GM19328 (cell line): ENCODE measurements around the gene FAM32A.

ENCODE experiments used
- ATAC-seq: cut with Tn5 transposase; IDR thresholded peaks from one replicate; pipeline ENCODE4 v1.9.1; 2021; ENCODE audit warnings: mild to moderate bottlenecking, moderate library complexity; ENCODE audit not compliant: unreplicated experiment

The FAM32A gene

DNA sequence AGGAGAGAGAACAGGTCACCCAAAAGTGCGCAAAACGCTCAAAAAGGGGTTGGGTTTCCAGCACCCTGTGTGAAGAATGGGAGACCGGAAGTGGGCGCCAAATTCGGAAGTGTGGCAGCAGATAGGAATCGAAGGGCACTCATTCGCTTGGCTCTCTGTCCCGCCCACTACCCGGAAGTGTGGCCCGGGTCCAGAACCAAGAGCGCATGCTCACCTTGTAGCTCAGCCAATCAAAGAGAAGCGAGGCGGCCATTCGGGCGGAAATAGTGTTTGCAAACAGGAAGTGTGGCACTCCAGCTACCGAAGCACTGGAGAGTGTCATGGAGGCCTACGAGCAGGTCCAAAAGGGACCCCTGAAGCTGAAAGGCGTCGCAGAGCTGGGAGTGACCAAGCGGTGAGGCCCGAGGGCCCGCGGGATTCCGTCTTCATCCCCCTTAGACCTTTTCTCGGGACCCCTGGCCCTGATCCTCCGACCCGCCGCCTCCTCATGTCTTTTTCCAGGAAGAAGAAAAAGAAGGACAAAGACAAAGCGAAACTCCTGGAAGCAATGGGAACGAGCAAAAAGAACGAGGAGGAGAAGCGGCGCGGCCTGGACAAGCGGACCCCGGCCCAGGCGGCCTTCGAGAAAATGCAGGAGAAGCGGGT, at the start of gene FAM32A:
FAM32A (plus strand) TSS at position 288 of the 645 bp plus-strand sequence; CDS start at position 321, 33 bp downstream.
- ATAC-seq, result peak; percentile 90

- ATAC-seq, result no peak
These were observed 49.6 kb upstream of the FAM32A start for GRCh38 chr19:16135430-16136127.

DNA sequence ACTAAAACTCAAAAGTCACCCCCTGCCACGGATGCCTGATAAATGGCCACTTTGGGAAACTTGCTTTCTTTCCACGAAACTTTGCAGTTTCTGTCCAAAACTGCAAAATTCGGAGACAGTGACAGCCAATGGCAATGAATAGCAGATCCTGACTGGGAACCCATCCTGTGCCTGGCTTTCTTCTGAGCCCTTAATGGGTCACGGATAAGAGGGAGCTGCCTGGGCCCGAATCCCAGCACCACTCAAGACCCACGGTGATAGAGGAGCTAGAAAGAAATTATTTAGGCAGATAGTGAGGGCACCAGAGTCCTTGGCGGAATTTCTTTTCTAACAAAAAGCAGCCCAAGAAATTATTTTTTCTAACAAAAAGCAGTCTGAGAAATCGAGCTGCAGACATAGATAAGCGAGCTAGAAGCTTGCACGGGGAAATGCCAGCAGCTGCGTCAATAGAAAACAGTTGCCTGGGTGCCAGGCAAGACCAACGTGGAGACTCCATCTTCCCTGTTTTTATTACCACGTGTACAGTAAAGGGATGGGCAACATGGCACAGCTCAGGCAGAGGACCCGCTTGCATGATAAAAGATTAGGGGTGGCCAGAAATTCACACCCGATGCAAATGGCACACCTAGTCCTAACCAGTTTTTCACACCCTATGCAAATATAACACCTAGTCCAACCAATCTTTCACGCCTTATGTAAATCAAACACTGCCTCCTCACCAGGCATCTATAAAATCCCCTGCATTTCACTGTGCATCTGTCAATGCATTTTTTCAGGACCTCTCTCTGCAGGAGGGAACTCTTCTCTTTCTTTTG, 48.8 kb upstream of the FAM32A start:
- no peak for ATAC-seq

DNA sequence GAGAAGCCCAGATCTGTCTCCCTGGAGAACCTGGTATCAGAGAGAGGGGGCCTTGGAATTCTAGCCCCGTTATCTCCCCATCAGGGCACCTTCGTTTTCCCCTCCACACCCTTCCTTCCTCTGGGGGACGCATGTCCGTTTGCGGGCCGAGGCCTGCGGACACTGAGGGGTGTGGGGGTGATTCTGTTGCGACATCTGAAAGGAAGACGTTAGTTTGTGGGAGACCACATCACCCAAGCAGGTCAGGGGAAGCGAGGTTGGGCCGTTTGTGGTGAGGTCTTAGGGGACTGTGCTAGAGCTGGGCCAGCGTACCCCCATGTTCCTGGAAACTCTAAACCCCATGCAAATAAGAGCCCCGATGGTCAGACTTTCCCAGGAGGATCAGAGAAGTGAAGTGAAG, 45.5 kb upstream of the FAM32A start:
- ATAC-seq, result no peak

GRCh38 chr19:16141043-16141442, 44.2 kb upstream of the FAM32A start:
- no peak for ATAC-seq

GRCh38 chr19:16142032-16142580, 43.1 kb upstream of the FAM32A start:
- no peak for ATAC-seq

DNA sequence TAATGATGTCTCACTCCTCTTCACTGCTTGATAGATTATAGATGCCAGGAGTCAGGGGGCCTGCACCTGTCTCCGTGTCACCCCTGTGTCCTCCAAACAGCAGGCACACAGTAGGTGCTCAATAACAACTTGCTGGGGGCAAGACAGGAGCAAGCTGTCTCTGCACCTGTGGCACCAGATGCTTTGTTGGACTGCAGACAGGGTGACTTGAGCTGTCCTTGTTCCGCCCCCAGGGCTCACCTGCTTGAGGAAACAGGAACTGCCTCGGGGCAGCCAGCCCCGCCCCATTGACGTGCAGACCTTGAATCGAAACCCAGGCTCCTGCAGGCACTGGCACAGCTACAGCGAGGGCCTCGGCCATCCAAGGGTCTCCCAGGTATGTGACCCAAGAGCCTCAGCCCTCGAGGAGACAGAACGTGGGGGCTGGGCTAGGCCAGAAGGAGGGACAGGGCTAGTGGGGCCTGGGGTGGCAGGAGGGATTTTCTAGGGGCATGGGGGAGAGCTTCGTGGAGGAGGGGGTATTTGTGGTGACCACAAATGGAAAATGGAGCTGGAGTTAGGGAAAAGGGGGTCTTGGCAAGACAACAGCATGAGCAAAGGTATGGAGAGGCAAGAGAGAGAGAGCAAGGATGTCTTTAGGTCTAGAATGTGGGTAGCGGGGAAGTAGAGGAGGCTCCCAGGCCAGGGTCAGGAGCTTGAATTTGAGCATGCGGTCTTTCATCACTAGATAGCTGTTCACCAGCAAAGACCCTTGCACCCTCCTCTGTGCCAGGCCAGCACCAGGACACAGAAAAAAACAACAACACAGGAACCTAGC, 41.6 kb upstream of the FAM32A start, which contains the start of gene HSH2D:
HSH2D (plus strand) TSS at position 287 of the 817 bp plus-strand sequence. CDS start 5,066 bp downstream, outside the sequence.
- ATAC-seq, result no peak

DNA sequence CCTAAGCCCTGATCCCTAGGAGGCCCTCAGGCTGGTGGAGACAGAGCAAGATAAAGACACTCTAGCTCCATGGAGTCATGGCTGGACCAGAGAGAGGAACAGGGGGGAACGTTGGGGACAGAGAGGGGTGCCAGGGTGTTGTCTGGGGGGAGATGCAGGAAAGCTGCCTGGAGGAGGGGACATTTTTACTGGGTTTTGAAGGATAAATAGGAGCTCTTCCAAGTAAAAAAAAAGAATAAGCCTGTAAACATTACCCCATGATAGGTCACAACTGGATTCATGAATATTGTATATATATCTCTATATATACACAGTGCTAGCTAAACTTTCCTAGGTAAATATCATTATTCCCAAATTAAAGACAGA, 41.0 kb upstream of the FAM32A start:
- no peak for ATAC-seq

GRCh38 chr19:16146112-16146511, 39.1 kb upstream of the FAM32A start:
- ATAC-seq, result no peak

- ATAC-seq, result no peak
These were observed 36.6 kb upstream of the FAM32A start for GRCh38 chr19:16148443-16149229.

GRCh38 chr19:16153582-16154336, 31.5 kb upstream of the FAM32A start:
- no peak for ATAC-seq

GRCh38 chr19:16154557-16154956, 30.7 kb upstream of the FAM32A start:
- ATAC-seq, result no peak

GRCh38 chr19:16155128-16155527, 30.1 kb upstream of the FAM32A start:
- no peak for ATAC-seq

GRCh38 chr19:16156904-16157303, 28.3 kb upstream of the FAM32A start:
- no peak for ATAC-seq

DNA sequence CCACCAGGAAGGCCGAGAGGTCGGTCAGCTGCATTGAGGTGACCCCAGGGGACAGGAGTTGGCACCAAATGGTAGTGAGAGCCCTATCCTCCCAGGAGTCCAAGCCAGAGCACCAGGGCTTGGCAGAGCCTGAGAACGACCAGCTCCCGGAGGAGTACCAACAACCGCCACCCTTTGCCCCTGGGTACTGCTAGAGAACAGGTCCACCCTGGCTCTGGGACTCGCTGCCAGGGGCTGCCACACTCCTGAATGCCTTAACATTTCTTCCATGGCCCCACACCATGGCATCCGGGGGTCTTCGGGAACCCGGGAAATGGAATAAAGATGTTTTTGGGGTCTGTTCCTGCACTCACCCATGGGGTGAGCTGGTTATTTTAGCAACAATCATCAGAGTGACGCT, 27.6 kb upstream of the FAM32A start:
- ATAC-seq, result no peak

- no peak for ATAC-seq
These were observed 25.6 kb upstream of the FAM32A start for GRCh38 chr19:16159655-16160054.

GRCh38 chr19:16160445-16160942, 24.7 kb upstream of the FAM32A start:
- ATAC-seq, result no peak

DNA sequence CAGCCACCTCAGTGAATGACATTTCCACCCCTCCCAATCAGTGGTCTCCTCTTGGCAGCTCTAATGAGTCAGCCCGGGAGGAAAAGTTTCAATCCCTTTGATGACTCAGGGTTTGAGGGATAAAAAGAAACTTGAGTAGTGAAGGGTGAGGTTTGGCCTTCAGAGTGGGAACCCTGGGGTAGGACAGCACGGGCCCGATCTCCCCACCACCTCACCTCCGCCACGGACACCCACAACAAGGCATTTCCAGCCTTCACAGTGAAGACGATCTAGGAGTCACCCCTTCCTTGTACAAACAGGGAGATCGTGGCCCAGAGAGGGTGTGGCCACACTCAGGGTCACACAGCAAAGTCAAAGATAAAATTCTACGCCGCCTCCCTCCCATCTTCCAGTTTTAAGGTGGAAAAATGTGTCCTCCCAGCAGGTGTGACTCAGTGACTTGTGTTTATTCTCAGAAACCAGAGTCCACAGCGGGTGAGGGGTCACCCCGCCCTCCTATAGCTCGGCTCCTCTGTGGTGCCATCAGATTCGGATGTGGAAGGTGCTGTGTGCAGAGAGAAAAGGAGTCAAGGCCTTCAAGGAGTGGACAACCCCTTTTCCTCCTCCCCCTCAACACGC, 24.2 kb upstream of the FAM32A start:
- no peak for ATAC-seq
